Fibroblast of lung (primary cell): ENCODE results near the gene RPRD1A.

Experiments
- CTCF ChIP-seq, 2 donors: IDR thresholded peaks in 1 of 2; conservative IDR thresholded peaks in 1 of 2; 1 replicate in 1 of 2; 2 replicates in 1 of 2; pipeline ENCODE4 v1.5.1; 2011 to 2012; ENCODE audit warnings: low read length in 2 of 2, control low read depth in 1 of 2, inconsistent platforms in 1 of 2, low read depth in 1 of 2, mild to moderate bottlenecking in 1 of 2
- EZH2 ChIP-seq: IDR thresholded peaks from 2 replicates; pipeline ENCODE4 v1.5.1; 2012; ENCODE audit warnings: low read length, control low read depth, mild to moderate bottlenecking; ENCODE audit errors: missing control alignments

DNA sequence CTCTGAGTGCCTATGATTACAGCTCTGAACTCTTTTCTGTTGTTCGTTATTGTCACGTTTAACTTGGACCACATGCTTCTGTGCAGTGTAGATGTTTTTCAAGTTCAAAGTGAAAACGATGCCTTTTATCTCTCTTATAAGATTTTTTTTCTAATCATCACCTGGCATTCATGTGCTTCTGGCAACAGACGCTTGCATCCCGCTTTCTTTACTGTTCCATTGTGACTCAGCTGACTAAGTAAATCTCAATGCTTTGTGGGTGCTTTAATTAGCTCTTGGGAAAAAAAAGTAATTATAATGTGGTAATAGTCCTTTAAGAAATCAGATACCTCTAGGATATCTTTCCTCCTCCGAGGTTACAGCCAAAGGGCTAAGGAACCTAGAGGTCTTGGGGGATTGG lies 126.1 kb downstream of the RPRD1A start:
- no peak for TF ChIP-seq CTCF (conservative IDR thresholded peaks at IDR 0.05 in 1 of 2, IDR thresholded peaks at IDR 0.05 in 1 of 2; ENCODE audit: low read depth in 1 of 2, low read length in 2 of 2)
- no peak for TF ChIP-seq EZH2
